Keratinocyte (primary cell): ENCODE measurements around the gene PLEKHN1. TPM values are rescaled to one million over a fixed set of nuclear protein-coding genes. Genes with fewer than 3 reads are reported as not detected.

ENCODE experiments used
- DNase-seq: peaks from one replicate; pipeline ENCODE4 v3.0.0-alpha.2; 2011; ENCODE audit warnings: low read depth, missing footprints, low spot score
- FAIRE-seq: peaks from 2 replicates; lab custom pipeline; 2011; peaks lifted over from hg19 to GRCh38; lab: Jason Lieb, UNC
- H2AFZ ChIP-seq: 2 replicates; pipeline ENCODE4 v1.6.0; 2012; ENCODE audit warnings: low read length, control low read depth, inconsistent platforms; ENCODE audit not compliant: control insufficient read depth
- H3K27ac ChIP-seq: 2 replicates; pipeline ENCODE4 v1.5.1; 2011; ENCODE audit warnings: low read length; ENCODE audit not compliant: control insufficient read depth, insufficient read depth
- H3K27me3 ChIP-seq: 3 replicates; pipeline ENCODE4 v1.6.0; 2011; ENCODE audit warnings: low read length; ENCODE audit not compliant: control insufficient read depth, insufficient read depth; ENCODE audit errors: extremely low read depth
- H3K36me3 ChIP-seq, 2 experiments: 2 replicates in 1 of 2; 3 replicates in 1 of 2; pipeline ENCODE4 v1.5.1; 2011; ENCODE audit warnings: low read length in 2 of 2, mild to moderate bottlenecking in 1 of 2; ENCODE audit not compliant: control insufficient read depth in 2 of 2, insufficient read depth in 2 of 2; ENCODE audit errors: extremely low read depth in 1 of 2
- H3K4me1 ChIP-seq: 3 replicates; pipeline ENCODE4 v1.5.1; 2011; ENCODE audit warnings: low read length; ENCODE audit not compliant: control insufficient read depth, insufficient read depth; ENCODE audit errors: extremely low read depth
- H3K4me2 ChIP-seq: 3 replicates; pipeline ENCODE4 v1.6.0; 2011; ENCODE audit warnings: low read depth, low read length; ENCODE audit not compliant: control insufficient read depth, insufficient read depth; ENCODE audit errors: extremely low read depth
- H3K4me3 ChIP-seq, 3 experiments: fragments of 200-600 bp in 1 of 3; sonication (generic) in 1 of 3; 2 replicates in 2 of 3; 3 replicates in 1 of 3; pipeline ENCODE4 v1.5.1; 2011 to 2016; ENCODE audit warnings: low read length in 3 of 3, mild to moderate bottlenecking in 3 of 3, control low read depth in 2 of 3, inconsistent platforms in 1 of 3, low read depth in 1 of 3, mixed read lengths in 1 of 3, mixed run types in 1 of 3, moderate library complexity in 1 of 3; ENCODE audit not compliant: control insufficient read depth in 2 of 3, insufficient read depth in 2 of 3; ENCODE audit errors: extremely low read depth in 1 of 3
- H3K79me2 ChIP-seq: 2 replicates; pipeline ENCODE4 v1.6.0; 2012; ENCODE audit warnings: low read length; ENCODE audit not compliant: control insufficient read depth, insufficient read depth
- H3K9ac ChIP-seq: 3 replicates; pipeline ENCODE4 v1.6.0; 2011; ENCODE audit warnings: low read length; ENCODE audit not compliant: control insufficient read depth, insufficient read depth; ENCODE audit errors: extremely low read depth
- H3K9me1 ChIP-seq: 3 replicates; pipeline ENCODE4 v1.6.0; 2011; ENCODE audit warnings: low read length; ENCODE audit not compliant: control insufficient read depth, insufficient read depth; ENCODE audit errors: extremely low read depth
- H3K9me3 ChIP-seq: 2 replicates; pipeline ENCODE4 v1.5.1; 2012; ENCODE audit warnings: low read depth, low read length; ENCODE audit not compliant: control insufficient read depth
- H4K20me1 ChIP-seq: 3 replicates; pipeline ENCODE4 v1.6.0; 2011; ENCODE audit warnings: low read length; ENCODE audit not compliant: control insufficient read depth, insufficient read depth; ENCODE audit errors: extremely low read depth
- CTCF ChIP-seq, 3 experiments: IDR thresholded peaks in 1 of 3; conservative IDR thresholded peaks in 1 of 3; optimal IDR thresholded peaks in 1 of 3; 2 replicates in 2 of 3; 3 replicates in 1 of 3; pipeline versions ENCODE3 to v1.5.1; 2011; ENCODE audit warnings: low read length in 3 of 3, mild to moderate bottlenecking in 3 of 3, moderate library complexity in 2 of 3, control low read depth in 1 of 3, inconsistent platforms in 1 of 3; ENCODE audit not compliant: insufficient read depth in 2 of 3; ENCODE audit errors: extremely low read depth in 1 of 3
- EZH2 ChIP-seq: IDR thresholded peaks from one replicate; pipeline ENCODE4 v1.6.1; 2012; ENCODE audit warnings: inconsistent platforms, mild to moderate bottlenecking, low read length, moderate library complexity
- dilution Hi-C: fragments of 300-500 bp; cut with MboI; formaldehyde crosslinking; loops from one replicate; pipeline ENCODE4 v1.7.0; 2020; ENCODE audit warnings: low sequenced_read_pairs; ENCODE audit not compliant: extremely low pct_ligation_motif_present
- polyA plus RNA-seq, 5 experiments: library from polyadenylated mRNA; depleted of rRNA in 3 of 5; stranded (reverse) in 3 of 5; stranded (forward) in 1 of 5; unstranded in 1 of 5; fragments of >200 nt; gene quantifications; 1 replicate in 1 of 5; 2 replicates in 3 of 5; 3 replicates in 1 of 5; pipeline versions ENCODE4 v1.2.1 to v1.2.3, GENCODE V29; 2011 to 2012; ENCODE audit warnings: missing spikeins in 2 of 5, low read depth in 1 of 5, low replicate concordance in 1 of 5

PLEKHN1 gene
- polyA plus RNA-seq, 1 donor (not counting 4 experiments of a cell fraction or from before 2014, with no cell fraction given): 2.5 TPM

- H3K4me1 ChIP-seq: peaks cover 8% of the 10 kb centered on the region
- DNase-seq: no peak
- no peak overlapping the region for H3K9ac ChIP-seq
- peaks cover 12% of the 10 kb centered on the region for H4K20me1 ChIP-seq
- FAIRE-seq: no peak
- H2AFZ ChIP-seq: no peak overlapping the region
- H3K4me3 ChIP-seq: no peak overlapping the region
- H3K9me1 ChIP-seq: no peaks in the 10 kb centered on the region
- dilution Hi-C loops: no loop called here
- H3K79me2 ChIP-seq: no peaks in the 10 kb centered on the region
- no peak overlapping the region for H3K27ac ChIP-seq
- no peak overlapping the region for H3K4me2 ChIP-seq
- H3K27me3 ChIP-seq: peaks cover 98% of the 10 kb centered on the region
- H3K9me3 ChIP-seq: no peaks in the 10 kb centered on the region
- TF ChIP-seq CTCF (optimal IDR thresholded peaks at IDR 0.05 in 1 of 3, IDR thresholded peaks at IDR 0.05 in 1 of 3, conservative IDR thresholded peaks at IDR 0.05 in 1 of 3; ENCODE audit: extremely low read depth in 1 of 3, insufficient read depth in 2 of 3, low read length in 3 of 3) (no peak), EZH2 (no peak)
- H3K36me3 ChIP-seq: no peaks in the 10 kb centered on the region
Observed at GRCh38 chr1:918843-919242, 47.4 kb upstream of the PLEKHN1 start.

- no peaks in the 10 kb centered on the region for H3K79me2 ChIP-seq
- no peaks in the 10 kb centered on the region for H3K9me1 ChIP-seq
- no peak overlapping the region for H2AFZ ChIP-seq
- no peak overlapping the region for H3K4me3 ChIP-seq
- H3K4me2 ChIP-seq: no peak overlapping the region
- FAIRE-seq (no peak), DNase-seq (no peak)
- dilution Hi-C loops: no loop called here
- H3K36me3 ChIP-seq: no peaks in the 10 kb centered on the region
- H3K27ac ChIP-seq: no peak overlapping the region
- H3K27me3 ChIP-seq: peaks cover 94% of the 10 kb centered on the region
- H4K20me1 ChIP-seq: peaks cover 12% of the 10 kb centered on the region
- H3K4me1 ChIP-seq: peaks cover 8% of the 10 kb centered on the region
- H3K9me3 ChIP-seq: no peaks in the 10 kb centered on the region
- H3K9ac ChIP-seq: no peak overlapping the region
- TF ChIP-seq EZH2 (no peak), CTCF (optimal IDR thresholded peaks at IDR 0.05 in 1 of 3, IDR thresholded peaks at IDR 0.05 in 1 of 3, conservative IDR thresholded peaks at IDR 0.05 in 1 of 3; ENCODE audit: extremely low read depth in 1 of 3, insufficient read depth in 2 of 3, low read length in 3 of 3) (no peak)
Observed at GRCh38 chr1:919271-919872, 46.9 kb upstream of the PLEKHN1 start.
